ENCODE results near the gene GANC.

GRCh38 chr15:42314818-42315217 lies 41.8 kb downstream of the GANC start:
- no peak for TF ChIP-seq CTCF (IDR thresholded peaks at IDR 0.05; ENCODE audit: low read length)
- TF ChIP-seq EZH2 (optimal IDR thresholded peaks at IDR 0.05; ENCODE audit: low read depth, low read length) = no peak
- no peak for TF ChIP-seq EZH2phosphoT487 (IDR thresholded peaks at IDR 0.05; ENCODE audit: low read length)

Data from MM.1S (cell line).